ENCODE measurements around the gene DENND1A.

DNA sequence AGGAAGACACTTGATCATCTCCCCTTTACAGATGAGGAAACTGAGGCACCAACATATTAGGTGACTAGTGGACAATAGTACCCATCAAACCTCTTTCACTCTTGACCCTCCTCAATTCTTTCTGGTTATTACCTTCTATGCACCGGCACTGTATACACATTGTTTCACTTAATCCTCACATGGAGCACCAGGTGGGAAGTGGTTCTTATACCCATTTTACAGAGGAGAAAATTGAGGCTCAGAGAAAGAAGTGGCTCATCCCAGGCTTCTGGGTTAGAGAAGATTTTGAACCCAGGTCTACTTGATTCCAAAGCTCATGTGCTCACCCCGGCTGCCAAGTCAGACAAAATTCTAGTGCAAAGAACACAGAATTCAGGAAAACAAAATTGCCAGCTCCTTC, 17.4 kb upstream of the DENND1A start:
- TF ChIP-seq, protein P1, sequence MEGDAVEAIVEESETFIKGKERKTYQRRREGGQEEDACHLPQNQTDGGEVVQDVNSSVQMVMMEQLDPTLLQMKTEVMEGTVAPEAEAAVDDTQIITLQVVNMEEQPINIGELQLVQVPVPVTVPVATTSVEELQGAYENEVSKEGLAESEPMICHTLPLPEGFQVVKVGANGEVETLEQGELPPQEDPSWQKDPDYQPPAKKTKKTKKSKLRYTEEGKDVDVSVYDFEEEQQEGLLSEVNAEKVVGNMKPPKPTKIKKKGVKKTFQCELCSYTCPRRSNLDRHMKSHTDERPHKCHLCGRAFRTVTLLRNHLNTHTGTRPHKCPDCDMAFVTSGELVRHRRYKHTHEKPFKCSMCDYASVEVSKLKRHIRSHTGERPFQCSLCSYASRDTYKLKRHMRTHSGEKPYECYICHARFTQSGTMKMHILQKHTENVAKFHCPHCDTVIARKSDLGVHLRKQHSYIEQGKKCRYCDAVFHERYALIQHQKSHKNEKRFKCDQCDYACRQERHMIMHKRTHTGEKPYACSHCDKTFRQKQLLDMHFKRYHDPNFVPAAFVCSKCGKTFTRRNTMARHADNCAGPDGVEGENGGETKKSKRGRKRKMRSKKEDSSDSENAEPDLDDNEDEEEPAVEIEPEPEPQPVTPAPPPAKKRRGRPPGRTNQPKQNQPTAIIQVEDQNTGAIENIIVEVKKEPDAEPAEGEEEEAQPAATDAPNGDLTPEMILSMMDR (IDR thresholded peaks at IDR 0.05) = no peak
- TF ChIP-seq POLR2A (IDR thresholded peaks at IDR 0.05) = no peak

Data from right lobe of liver (tissue), 4 donors.